Transverse colon (tissue), 4 donors: ENCODE measurements around the gene ENKUR. TPM values are rescaled to one million over a fixed set of nuclear protein-coding genes. Genes with fewer than 3 reads are reported as not detected.

ENCODE experiments used
- DNase-seq: peaks from one replicate; pipeline ENCODE4 v3.0.0-alpha.2; 2019
- H3K27ac ChIP-seq, 4 donors: fragments of 200-600 bp; sonication (generic); 2 replicates each; pipeline ENCODE4 v1.5.1; 2016 to 2018; ENCODE audit warnings: inconsistent platforms in 4 of 4
- H3K27me3 ChIP-seq: fragments of 200-600 bp; sonication (generic); 2 replicates; pipeline ENCODE4 v1.5.1; 2017; ENCODE audit warnings: inconsistent platforms
- H3K36me3 ChIP-seq, 4 donors: fragments of 200-600 bp; sonication (generic); 2 replicates each; pipeline ENCODE4 v1.5.1; 2017 to 2019; ENCODE audit warnings: inconsistent platforms in 4 of 4
- H3K4me1 ChIP-seq, 4 donors: fragments of 200-600 bp; sonication (generic); 2 replicates each; pipeline ENCODE4 v1.5.1; 2017 to 2020; ENCODE audit warnings: inconsistent platforms in 4 of 4
- H3K4me3 ChIP-seq, 4 donors: fragments of 200-600 bp; sonication (generic); 1 replicate in 1 of 4; 2 replicates in 3 of 4; pipeline versions ENCODE4 v1.5.1 to v1.6.1; 2017 to 2019; ENCODE audit warnings: inconsistent platforms in 4 of 4
- H3K9me3 ChIP-seq, 2 donors: fragments of 200-600 bp; sonication (generic); 2 replicates each; pipeline ENCODE4 v1.5.1; 2017 to 2019; ENCODE audit warnings: inconsistent platforms in 2 of 2
- CTCF ChIP-seq, 5 experiments: fragments of 200-600 bp in 3 of 5; fragments of 450-650 bp in 2 of 5; sonication (generic) in 3 of 5; IDR thresholded peaks; 1 replicate in 2 of 5; 2 replicates in 3 of 5; pipeline ENCODE4 v1.5.1; 2016 to 2017; ENCODE audit warnings: antibody characterized with exemption in 5 of 5, inconsistent platforms in 3 of 5, mild to moderate bottlenecking in 2 of 5, moderate library complexity in 1 of 5
- EP300 ChIP-seq: sonication (generic); formaldehyde crosslinking; IDR thresholded peaks from one replicate; pipeline ENCODE4 v1.6.1; 2017; ENCODE audit warnings: antibody characterized with exemption, low read depth
- POLR2A ChIP-seq: fragments of 450-650 bp; IDR thresholded peaks from one replicate; pipeline ENCODE4 v1.6.1; 2016; ENCODE audit warnings: antibody characterized with exemption, mild to moderate bottlenecking, moderate library complexity
- POLR2AphosphoS5 ChIP-seq, 3 donors: sonication (generic); formaldehyde crosslinking; IDR thresholded peaks; one replicate each; pipeline ENCODE4 v1.6.1; 2016; ENCODE audit warnings: antibody characterized with exemption in 3 of 3
- WGBS, 2 donors: methylation state at CpG; one replicate each; pipeline ENCODE4 v1.1.5; 2018; ENCODE audit warnings: low coverage in 1 of 2; 5-methylcytosine and 5-hydroxymethylcytosine counted together
- in situ Hi-C, 4 donors: fragments of 200-750 bp; cut with MboI; loops; one replicate each; pipeline versions ENCODE4 v1.15.0 to v1.15.1; 2017; ENCODE audit warnings: low sequenced_read_pairs in 3 of 4, low pct_ligation_motif_present in 1 of 4, low pct_unique_long_range_greater_than_20kb in 1 of 4
- intact Hi-C: fragments of 100-400 bp; cut with DNase I; formaldehyde crosslinking; loops from one replicate; pipeline ENCODE4 v1.15.1; 2023; ENCODE audit warnings: low total_unique reads
- total RNA-seq, 4 donors: library from RNA; depleted of rRNA; stranded (reverse); fragments of >200 nt; gene quantifications; one replicate each; pipeline ENCODE4 v1.1.0, GENCODE V29; 2016

Gene ENKUR
- total RNA-seq, 4 donors from 2014 or later = 1.1 TPM; not detected in 3

- WGBS, 2 donors = 19 to 43% methylated on average over 7 to 39 of the region's 53 CpGs
- intact Hi-C loops = no loop called here
- in situ Hi-C loops = loop anchor here in 1 of 4 donors (25.0 kb wide), 1 partner anchor 316 kb away; no protein-coding TSS in a partner anchor
Observed at GRCh38 chr10:24952707-24953645, 63.0 kb downstream of the ENKUR start.

DNA sequence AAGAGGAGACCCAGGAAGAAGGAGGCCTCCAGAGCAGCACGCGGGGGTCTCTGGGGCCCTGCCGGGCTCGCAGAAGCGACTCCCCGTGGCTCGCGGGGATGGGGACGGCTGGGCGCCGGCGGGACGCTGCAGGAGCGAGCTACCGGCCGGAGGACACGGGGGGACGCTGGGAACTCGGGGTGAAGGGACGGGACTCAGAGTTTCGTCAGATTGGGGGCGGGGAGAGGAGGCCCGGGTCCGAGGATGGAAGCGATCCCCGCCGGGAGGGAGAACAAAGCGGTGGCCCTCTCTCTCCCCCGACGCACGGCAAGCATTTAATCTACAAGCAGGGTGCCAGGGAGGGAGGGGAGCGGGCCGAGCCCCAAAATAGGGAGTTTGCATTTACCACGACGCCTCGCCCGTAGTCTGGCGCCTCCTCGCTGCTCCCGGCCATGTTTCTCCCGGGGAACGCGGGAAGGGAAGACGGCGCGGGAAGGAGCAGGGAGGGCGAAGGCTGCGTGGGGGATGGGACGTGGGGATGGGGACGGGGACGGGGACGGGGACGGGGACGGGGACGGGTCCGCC is 63.7 kb downstream of the ENKUR start, which contains the start of gene PRTFDC1:
Gene PRTFDC1 (minus strand): TSS at position 464 of the 564 bp plus-strand sequence. CDS start 31 bp downstream, at position 433.
- intact Hi-C loops = no loop called here
- peak within 1 kb of the TSS; percentile 48 to 77 (median 60) for H3K4me3 ChIP-seq
- no peaks in the 10 kb centered on the region for H3K36me3 ChIP-seq
- peak; percentile 64 for DNase-seq
- no peaks in the 10 kb centered on the region for H3K27me3 ChIP-seq
- WGBS, 2 donors = 6% methylated on average over 48 of the region's 56 CpGs; no CpG with 5 or more reads in 1 of the 2 donors
- H3K4me1 ChIP-seq = peaks cover 0 to 18% (median 13%) of the 10 kb centered on the region in 4 donors
- no peaks in the 10 kb centered on the region for H3K9me3 ChIP-seq
- in situ Hi-C loops = loop anchor here in 1 of 4 donors (25.0 kb wide), 1 partner anchor 315 kb away; no protein-coding TSS in a partner anchor
- H3K27ac ChIP-seq = peak within 1 kb of the TSS; percentile 80 to 85 (median 84)
- TF ChIP-seq CTCF (IDR thresholded peaks at IDR 0.05) (no peak), POLR2A (no peak), POLR2AphosphoS5 (IDR thresholded peaks at IDR 0.05) (no peak), EP300 (no peak)

More at GRCh38 chr10:24952707-24953645, 63.0 kb downstream of the ENKUR start:
- H3K9me3 ChIP-seq = no peaks in the 10 kb centered on the region
- peak overlapping the region; percentile 48 to 77 (median 60) for H3K4me3 ChIP-seq
- peaks cover 0 to 21% (median 16%) of the 10 kb centered on the region in 4 donors for H3K4me1 ChIP-seq
- no peaks in the 10 kb centered on the region for H3K36me3 ChIP-seq
- no peaks in the 10 kb centered on the region for H3K27me3 ChIP-seq
- H3K27ac ChIP-seq = peak overlapping the region; percentile 80 to 85 (median 84)
- no peak for TF ChIP-seq EP300
- peak in 2 of 5 experiments; percentile 15 to 32 for TF ChIP-seq CTCF (IDR thresholded peaks at IDR 0.05)
- DNase-seq = peak; percentile 48

DNA sequence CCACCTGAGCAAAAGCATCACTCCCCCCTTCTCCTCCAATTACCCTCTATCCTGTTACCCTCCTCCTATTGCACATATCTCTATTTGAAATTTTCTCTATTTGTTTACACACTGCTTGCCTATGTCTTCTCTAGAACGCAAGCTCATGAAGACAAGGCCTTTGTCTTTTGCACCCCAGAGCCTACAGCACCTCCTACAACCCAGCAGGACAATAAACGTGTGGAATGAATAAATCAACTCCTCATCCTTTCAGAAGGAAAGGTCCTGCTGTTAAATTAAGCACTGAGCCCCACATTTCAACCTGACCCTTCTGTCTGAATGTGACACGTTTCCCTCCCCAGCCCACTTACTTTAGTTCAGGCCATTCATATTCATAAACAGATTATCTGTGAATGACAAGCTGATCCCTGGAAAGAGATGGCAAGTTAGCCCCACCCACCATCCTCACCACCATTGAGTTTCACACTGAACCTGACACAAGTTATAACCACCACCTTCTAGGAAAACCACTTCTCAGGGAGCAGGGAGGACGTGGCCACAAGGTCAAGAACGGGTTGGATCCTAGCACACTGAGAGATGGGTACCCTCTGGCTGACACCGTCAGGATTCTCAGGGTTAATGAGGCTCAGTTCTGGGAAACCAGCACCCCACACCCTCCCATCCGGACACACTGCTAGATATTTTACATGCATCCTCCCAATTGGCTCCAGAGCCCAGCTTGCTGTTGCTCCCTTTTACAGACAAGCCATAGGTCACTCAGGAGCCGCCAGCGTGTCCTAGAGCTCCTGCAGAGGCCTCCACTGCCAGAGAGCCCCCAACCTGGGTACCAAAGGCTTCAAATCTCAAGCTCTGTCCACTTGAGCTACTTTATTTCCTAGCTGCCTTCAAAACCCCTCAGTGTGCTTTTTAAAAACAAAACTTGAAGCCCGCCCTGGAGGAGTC is 64.5 kb downstream of the ENKUR start:
- intact Hi-C loops = no loop called here
- H3K27ac ChIP-seq = peak overlapping the region; percentile 80 to 85 (median 84)
- H3K9me3 ChIP-seq = no peaks in the 10 kb centered on the region
- TF ChIP-seq POLR2A = no peak
- no peak for TF ChIP-seq EP300
- no peak for TF ChIP-seq CTCF (IDR thresholded peaks at IDR 0.05)
- TF ChIP-seq POLR2AphosphoS5 (IDR thresholded peaks at IDR 0.05) = no peak
- H3K4me3 ChIP-seq = peak overlapping the region; percentile 48 to 77 (median 60)
- in situ Hi-C loops = loop anchor here in 1 of 4 donors (25.0 kb wide), 1 partner anchor 314 kb away; no protein-coding TSS in a partner anchor
- WGBS, 2 donors = 29 to 65% methylated on average over 3 to 10 of the region's 10 CpGs
- DNase-seq = peak; percentile 49
- no peaks in the 10 kb centered on the region for H3K36me3 ChIP-seq
- no peaks in the 10 kb centered on the region for H3K27me3 ChIP-seq
- peaks cover 0 to 18% (median 13%) of the 10 kb centered on the region in 4 donors for H3K4me1 ChIP-seq
